Cardiac fibroblast (primary cell): ENCODE data around the gene AHNAK2.
A peak's percentile ranks its signal among the peaks of the same experiment; 100 is the strongest.

Experiments used
- DNase-seq, 2 donors: peaks; one replicate each; pipeline versions ENCODE4 v3.0.0 to v3.0.0-alpha.2; 2010; ENCODE audit warnings: low read depth in 2 of 2
- H3K4me3 ChIP-seq, 2 donors: replicated peaks in 1 of 2; 1 replicate in 1 of 2; 2 replicates in 1 of 2; pipeline ENCODE4 v1.5.1; 2011; ENCODE audit warnings: low read depth in 2 of 2, low read length in 2 of 2, mild to moderate bottlenecking in 2 of 2, moderate library complexity in 1 of 2
- CTCF ChIP-seq: IDR thresholded peaks from one replicate; pipeline ENCODE4 v1.5.1; 2011; ENCODE audit warnings: low read depth, mild to moderate bottlenecking, low read length, inconsistent platforms

Gene AHNAK2

GRCh38 chr14:104972301-104973134 is 5.7 kb downstream of the AHNAK2 start:
- no peak overlapping the region for H3K4me3 ChIP-seq
- DNase-seq: peak; percentile 30 to 44
- TF ChIP-seq CTCF: no peak

GRCh38 chr14:104971447-104972240 is 6.5 kb downstream of the AHNAK2 start:
- DNase-seq: no peak
- H3K4me3 ChIP-seq: no peak overlapping the region
- no peak for TF ChIP-seq CTCF

GRCh38 chr14:104970231-104971068 is 7.7 kb downstream of the AHNAK2 start:
- no peak for TF ChIP-seq CTCF
- DNase-seq: peak; percentile 88 to 90
- H3K4me3 ChIP-seq: peak overlapping the region; percentile 44 to 57

GRCh38 chr14:104969741-104970230 is 8.4 kb downstream of the AHNAK2 start:
- H3K4me3 ChIP-seq: peak overlapping the region; percentile 44 to 57
- no peak for DNase-seq
- TF ChIP-seq CTCF: no peak

GRCh38 chr14:104968541-104969401 is 9.4 kb downstream of the AHNAK2 start:
- peak overlapping the region; percentile 34 to 57 for H3K4me3 ChIP-seq
- TF ChIP-seq CTCF: peak; percentile 5
- peak; percentile 39 to 48 for DNase-seq
